GM13976 (cell line): ENCODE results near the gene REX1BD.

Source experiments
- DNase-seq: peaks from one replicate; pipeline ENCODE4 v3.0.0; 2012; ENCODE audit warnings: low spot score
- CTCF ChIP-seq: IDR thresholded peaks from 2 replicates; pipeline ENCODE4 v1.5.1; 2012; ENCODE audit warnings: borderline replicate concordance, mild to moderate bottlenecking; ENCODE audit not compliant: insufficient read depth; ENCODE audit errors: extremely low read depth, missing control alignments, control extremely low read depth
- in situ Hi-C: fragments of 300-500 bp; cut with MboI; formaldehyde crosslinking; loops from one replicate; pipeline ENCODE4 v1.12.0; 2022; ENCODE audit warnings: low sequenced_read_pairs, mixed read lengths, inconsistent platforms; ENCODE audit not compliant: unreplicated experiment

The REX1BD gene

GRCh38 chr19:18616023-18616422, 27.4 kb downstream of the REX1BD start:
- no peak for DNase-seq
- TF ChIP-seq CTCF: no peak
- in situ Hi-C loops: no loop called here

GRCh38 chr19:18617562-18617961, 29.0 kb downstream of the REX1BD start:
- no peak for TF ChIP-seq CTCF
- DNase-seq: no peak

GRCh38 chr19:18618236-18618635, 29.6 kb downstream of the REX1BD start:
- in situ Hi-C loops: no loop called here
- no peak for DNase-seq
- TF ChIP-seq CTCF: no peak

More at GRCh38 chr19:18617562-18617961, 29.0 kb downstream of the REX1BD start:
- in situ Hi-C loops: no loop called here

GRCh38 chr19:18620311-18620710, 31.7 kb downstream of the REX1BD start:
- TF ChIP-seq CTCF: no peak
- in situ Hi-C loops: no loop called here
- DNase-seq: no peak

GRCh38 chr19:18620902-18621301, 32.3 kb downstream of the REX1BD start:
- no peak for DNase-seq

GRCh38 chr19:18626906-18627305, 38.3 kb downstream of the REX1BD start:
- no peak for DNase-seq
- in situ Hi-C loops: no loop called here
- no peak for TF ChIP-seq CTCF

More at GRCh38 chr19:18620902-18621301, 32.3 kb downstream of the REX1BD start:
- no peak for TF ChIP-seq CTCF
- in situ Hi-C loops: no loop called here
